HepG2 (cell line): ENCODE results near the gene PRR35. TPM values are rescaled to one million over a fixed set of nuclear protein-coding genes. Genes with fewer than 3 reads are reported as not detected.

ENCODE experiments used
- ATAC-seq: fragments of 200-7000 bp; cut with Tn5 transposase; 3 replicates; pipeline ENCODE4 v1.9.1; 2020; ENCODE audit warnings: mild to moderate bottlenecking, moderate library complexity
- BruUV-seq: library from RNA; stranded (reverse); fragments of 400-500 nt; replicated peaks from 2 replicates; lab custom pipeline; 2021; lab: Mats Ljungman, UMichigan
- CTCF ChIA-PET: fragments of 300-600 bp; formaldehyde crosslinking; extraction: SDS; loops from one replicate; lab custom pipeline; 2021; ENCODE audit warnings: low total read pairs, inconsistent platforms, low intra/inter-chr PET ratio; lab: Yijun Ruan, JAX
- POLR2A ChIA-PET: fragments of 350-600 bp; sonication (Branson Sonifier 250); formaldehyde crosslinking; loops from one replicate; lab custom pipeline; 2020; ENCODE audit warnings: antibody characterized with exemption, inconsistent platforms; lab: Yijun Ruan, JAX
- DNase-seq: peaks from one replicate; pipeline ENCODE4 v3.0.0-alpha.2; 2015; ENCODE audit warnings: low spot score
- FAIRE-seq: peaks from 3 replicates; lab custom pipeline; 2011; peaks lifted over from hg19 to GRCh38; lab: Jason Lieb, UNC
- H2AFZ ChIP-seq: one replicate; pipeline ENCODE4 v1.6.1; 2011; ENCODE audit warnings: low read length, inconsistent platforms
- H3K27ac ChIP-seq: fragments of 300-600 bp; 3 replicates; pipeline ENCODE4 v1.8.0; 2011; ENCODE audit warnings: mixed run types, mild to moderate bottlenecking, mixed read lengths, low read length, inconsistent platforms; ENCODE audit not compliant: insufficient read depth; ENCODE audit errors: extremely low read length
- H3K27me3 ChIP-seq, 2 experiments: fragments of 200-600 bp in 1 of 2; 2 replicates in 1 of 2; 3 replicates in 1 of 2; pipeline versions ENCODE4 v1.6.0 to v1.8.0; 2011; ENCODE audit warnings: low read length in 2 of 2, mild to moderate bottlenecking in 2 of 2, moderate library complexity in 2 of 2, inconsistent platforms in 1 of 2; ENCODE audit not compliant: insufficient read depth in 2 of 2, control insufficient read depth in 1 of 2
- H3K36me3 ChIP-seq, 2 experiments: fragments of 200-600 bp in 1 of 2; replicated peaks in 1 of 2; 2 replicates in 1 of 2; 3 replicates in 1 of 2; pipeline versions ENCODE4 v1.5.1 to v1.8.0; 2011; ENCODE audit warnings: low read length in 2 of 2, inconsistent platforms in 1 of 2; ENCODE audit not compliant: insufficient read depth in 2 of 2, control insufficient read depth in 1 of 2
- H3K4me1 ChIP-seq: 2 replicates; pipeline ENCODE4 v1.5.1; 2012; ENCODE audit warnings: low read length, inconsistent platforms; ENCODE audit not compliant: insufficient read depth
- H3K4me2 ChIP-seq: 2 replicates; pipeline ENCODE4 v1.6.0; 2011; ENCODE audit warnings: low read depth, low read length, inconsistent platforms
- H3K4me3 ChIP-seq, 3 experiments: fragments of 200-600 bp in 1 of 3; sonication (generic), shearing (Covaris generic) in 1 of 3; replicated peaks in 1 of 3; 2 replicates each; pipeline ENCODE4 v1.5.1; 2011 to 2016; ENCODE audit warnings: low read length in 3 of 3, inconsistent platforms in 2 of 3, low read depth in 2 of 3, mild to moderate bottlenecking in 2 of 3, control low read depth in 1 of 3, mixed read lengths in 1 of 3; ENCODE audit not compliant: insufficient read depth in 1 of 3
- H3K79me2 ChIP-seq: one replicate; pipeline ENCODE4 v1.6.1; 2011; ENCODE audit warnings: low read length, inconsistent platforms; ENCODE audit not compliant: insufficient read depth
- H3K9ac ChIP-seq: 2 replicates; pipeline ENCODE4 v1.6.0; 2011; ENCODE audit warnings: mild to moderate bottlenecking, low read depth, low read length, inconsistent platforms; ENCODE audit not compliant: insufficient read depth
- H3K9me3 ChIP-seq: 2 replicates; pipeline ENCODE4 v1.5.1; 2012; ENCODE audit warnings: mild to moderate bottlenecking, low read length
- H4K20me1 ChIP-seq: 2 replicates; pipeline ENCODE4 v1.6.0; 2011; ENCODE audit warnings: inconsistent platforms, mild to moderate bottlenecking, low read length, moderate library complexity; ENCODE audit not compliant: insufficient read depth
- AGO1 ChIP-seq: fragments of 200-400 bp; formaldehyde crosslinking; IDR thresholded peaks from 2 replicates; pipeline ENCODE4 v1.6.1; 2017; ENCODE audit warnings: mild to moderate bottlenecking, low read depth, low read length, moderate library complexity; ENCODE audit not compliant: poor library complexity, severe bottlenecking
- FOXA1 ChIP-seq, 2 experiments: fragments of 450-650 bp in 1 of 2; sonication (generic) in 1 of 2; formaldehyde crosslinking in 1 of 2; IDR thresholded peaks; 2 replicates each; pipeline versions ENCODE4 v1.4.0 to v1.6.1; 2016 to 2020; ENCODE audit warnings: missing genetic modification reagents in 1 of 2
- HIVEP1 ChIP-seq: sonication (generic); formaldehyde crosslinking; IDR thresholded peaks from 2 replicates; pipeline ENCODE4 v1.4.0; 2020; ENCODE audit warnings: mild to moderate bottlenecking, missing genetic modification reagents
- HNRNPL ChIP-seq: fragments of 200-400 bp; formaldehyde crosslinking; IDR thresholded peaks from 2 replicates; pipeline ENCODE4 v1.6.1; 2017; ENCODE audit warnings: mild to moderate bottlenecking, low read depth, low read length
- HOXA3 ChIP-seq: sonication (generic); formaldehyde crosslinking; IDR thresholded peaks from 2 replicates; pipeline ENCODE4 v1.5.0; 2020; ENCODE audit warnings: missing genetic modification reagents
- KLF9 ChIP-seq: IDR thresholded peaks from 2 replicates; pipeline ENCODE4 v1.6.1; 2016; ENCODE audit warnings: low read depth
- MED1 ChIP-seq: sonication (generic); formaldehyde crosslinking; IDR thresholded peaks from 2 replicates; pipeline ENCODE4 v1.4.0; 2020; ENCODE audit warnings: missing genetic modification reagents
- PAF1 ChIP-seq: IDR thresholded peaks from 2 replicates; pipeline ENCODE4 v1.6.1; 2016; ENCODE audit warnings: missing genetic modification reagents, missing compliant biosample characterization
- RAD51 ChIP-seq: fragments of 450-650 bp; IDR thresholded peaks from 2 replicates; pipeline ENCODE4 v1.6.1; 2016; ENCODE audit warnings: borderline replicate concordance
- RFXAP ChIP-seq: sonication (generic); formaldehyde crosslinking; IDR thresholded peaks from 2 replicates; pipeline ENCODE4 v1.4.0; 2020; ENCODE audit warnings: missing genetic modification reagents, borderline replicate concordance
- SNRNP70 ChIP-seq: fragments of 200-400 bp; formaldehyde crosslinking; IDR thresholded peaks from 2 replicates; pipeline ENCODE4 v1.6.1; 2017; ENCODE audit warnings: mild to moderate bottlenecking, low read depth, low read length, moderate library complexity
- ZFY ChIP-seq: sonication (generic); formaldehyde crosslinking; IDR thresholded peaks from 2 replicates; pipeline ENCODE4 v1.4.0; 2020; ENCODE audit warnings: missing genetic modification reagents
- ZNF274 ChIP-seq: sonication (generic); formaldehyde crosslinking; IDR thresholded peaks from 2 replicates; pipeline ENCODE4 v1.5.1; 2020; ENCODE audit warnings: mild to moderate bottlenecking, missing genetic modification reagents
- ZNF343 ChIP-seq: sonication (generic); formaldehyde crosslinking; IDR thresholded peaks from 2 replicates; pipeline ENCODE4 v1.4.0; 2020; ENCODE audit warnings: mild to moderate bottlenecking, missing genetic modification reagents
- ZSCAN21 ChIP-seq: sonication (generic); formaldehyde crosslinking; IDR thresholded peaks from 2 replicates; pipeline ENCODE4 v1.8.0; 2022; ENCODE audit warnings: mild to moderate bottlenecking, missing genetic modification reagents, moderate library complexity, borderline replicate concordance
- WGBS: methylation state at CpG from one replicate; pipeline ENCODE4 v1.1.6; 2017; ENCODE audit warnings: low lambda C conversion rate; 5-methylcytosine and 5-hydroxymethylcytosine counted together
- in situ Hi-C: cut with HindIII; loops from 2 replicates; pipeline ENCODE4 v1.10.0; 2017; ENCODE audit warnings: low pct_unique_long_range_greater_than_20kb; ENCODE audit not compliant: extremely low pct_ligation_motif_present
- intact Hi-C: fragments of 100-400 bp; cut with micrococcal nuclease; formaldehyde crosslinking; loops from one replicate; pipeline ENCODE4 v1.10.0; 2022; ENCODE audit not compliant: unreplicated experiment
- polyA plus RNA-seq, 8 experiments: library from polyadenylated mRNA; depleted of rRNA in 3 of 8; stranded (reverse) in 7 of 8; unstranded in 1 of 8; fragments of >200 nt; fragmentation: Illumina TruSeq in 4 of 8; extraction: Trizol in 4 of 8; gene quantifications; 2 replicates each; pipeline versions ENCODE4 v1.2.1 to v1.2.3, GENCODE V29; 2011 to 2016; ENCODE audit warnings: low read depth in 4 of 8, missing spikeins in 1 of 8, mixed read lengths in 1 of 8; ENCODE audit not compliant: insufficient read depth in 1 of 8
- total RNA-seq, 5 experiments: library from RNA; depleted of rRNA; stranded (reverse); fragments of >200 nt; fragmentation: Illumina TruSeq; extraction: Trizol; gene quantifications; 2 replicates each; pipeline ENCODE4 v1.2.3, GENCODE V29; 2016; ENCODE audit warnings: low read depth in 1 of 5
- TF ChIP-seq, protein P1 (sequence below): sonication (generic); formaldehyde crosslinking; IDR thresholded peaks from 2 replicates; pipeline ENCODE4 v1.5.0; 2020; ENCODE audit warnings: mild to moderate bottlenecking, missing genetic modification reagents, borderline replicate concordance
- TF ChIP-seq, protein P2 (sequence below): sonication (generic); formaldehyde crosslinking; IDR thresholded peaks from 2 replicates; pipeline ENCODE4 v1.4.0; 2020; ENCODE audit warnings: missing genetic modification reagents

PRR35 gene
- total and polyA plus RNA-seq, 2 of the 13 experiments (the other 11 are each of a cell fraction or from before 2014, with no cell fraction given) = 0.07 to 0.16 TPM

DNA sequence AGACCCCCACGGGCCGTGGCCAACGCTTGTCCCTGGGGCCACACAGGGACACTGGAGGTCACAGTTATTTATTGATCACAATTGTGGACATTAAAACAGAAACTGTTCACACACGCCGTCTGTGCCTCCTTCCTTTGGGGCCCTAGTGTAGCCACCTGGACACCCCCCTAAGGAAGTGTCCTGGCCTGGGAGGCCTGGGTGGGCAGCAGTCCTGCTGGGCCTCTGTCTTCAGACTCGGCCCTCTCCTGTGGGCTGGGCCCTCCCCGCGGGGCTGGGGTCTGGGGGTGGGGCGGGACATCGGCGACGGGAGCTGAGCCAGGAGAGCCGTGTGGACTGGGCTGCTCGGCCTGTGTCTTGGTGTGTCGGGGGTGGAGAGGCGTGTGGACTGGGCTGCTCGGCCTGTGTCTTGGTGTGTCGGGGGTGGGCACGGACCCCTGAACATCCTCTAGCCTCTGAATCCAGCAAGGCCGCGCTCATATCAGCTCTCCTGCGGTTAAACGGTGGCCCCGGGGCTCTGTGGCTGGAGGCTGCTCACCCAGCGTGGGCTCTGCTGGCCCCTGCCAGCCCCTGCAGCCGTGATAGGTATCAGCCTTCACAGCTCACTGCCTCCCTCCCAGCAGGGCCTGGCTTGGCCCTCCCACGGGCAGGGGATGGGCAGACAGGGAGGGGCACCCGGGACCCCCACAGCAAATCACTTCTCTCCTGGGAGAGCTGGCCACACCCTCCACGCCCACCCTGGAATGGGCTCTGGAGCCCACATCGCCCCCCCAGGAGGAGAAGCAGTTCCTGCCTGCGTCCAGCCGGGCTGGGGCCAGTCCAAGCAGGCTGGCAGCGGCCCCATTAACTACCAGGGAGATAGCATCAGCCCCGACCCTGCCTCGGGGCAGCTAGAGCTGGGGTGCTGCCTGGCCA, 5.5 kb downstream of the PRR35 start:
- in situ Hi-C loops = no loop called here
- TF ChIP-seq HNRNPL = no peak
- TF ChIP-seq KLF9 (CRISPR knock-in tag) = no peak
- no peak for TF ChIP-seq FOXA1 (IDR thresholded peaks at IDR 0.05)
- no peak for TF ChIP-seq FOXA1 (CRISPR knock-in tag; IDR thresholded peaks at IDR 0.05)
- TF ChIP-seq PAF1 (CRISPR knock-in tag) = no peak
- TF ChIP-seq HIVEP1 (CRISPR knock-in tag) = no peak
- TF ChIP-seq, protein P1, sequence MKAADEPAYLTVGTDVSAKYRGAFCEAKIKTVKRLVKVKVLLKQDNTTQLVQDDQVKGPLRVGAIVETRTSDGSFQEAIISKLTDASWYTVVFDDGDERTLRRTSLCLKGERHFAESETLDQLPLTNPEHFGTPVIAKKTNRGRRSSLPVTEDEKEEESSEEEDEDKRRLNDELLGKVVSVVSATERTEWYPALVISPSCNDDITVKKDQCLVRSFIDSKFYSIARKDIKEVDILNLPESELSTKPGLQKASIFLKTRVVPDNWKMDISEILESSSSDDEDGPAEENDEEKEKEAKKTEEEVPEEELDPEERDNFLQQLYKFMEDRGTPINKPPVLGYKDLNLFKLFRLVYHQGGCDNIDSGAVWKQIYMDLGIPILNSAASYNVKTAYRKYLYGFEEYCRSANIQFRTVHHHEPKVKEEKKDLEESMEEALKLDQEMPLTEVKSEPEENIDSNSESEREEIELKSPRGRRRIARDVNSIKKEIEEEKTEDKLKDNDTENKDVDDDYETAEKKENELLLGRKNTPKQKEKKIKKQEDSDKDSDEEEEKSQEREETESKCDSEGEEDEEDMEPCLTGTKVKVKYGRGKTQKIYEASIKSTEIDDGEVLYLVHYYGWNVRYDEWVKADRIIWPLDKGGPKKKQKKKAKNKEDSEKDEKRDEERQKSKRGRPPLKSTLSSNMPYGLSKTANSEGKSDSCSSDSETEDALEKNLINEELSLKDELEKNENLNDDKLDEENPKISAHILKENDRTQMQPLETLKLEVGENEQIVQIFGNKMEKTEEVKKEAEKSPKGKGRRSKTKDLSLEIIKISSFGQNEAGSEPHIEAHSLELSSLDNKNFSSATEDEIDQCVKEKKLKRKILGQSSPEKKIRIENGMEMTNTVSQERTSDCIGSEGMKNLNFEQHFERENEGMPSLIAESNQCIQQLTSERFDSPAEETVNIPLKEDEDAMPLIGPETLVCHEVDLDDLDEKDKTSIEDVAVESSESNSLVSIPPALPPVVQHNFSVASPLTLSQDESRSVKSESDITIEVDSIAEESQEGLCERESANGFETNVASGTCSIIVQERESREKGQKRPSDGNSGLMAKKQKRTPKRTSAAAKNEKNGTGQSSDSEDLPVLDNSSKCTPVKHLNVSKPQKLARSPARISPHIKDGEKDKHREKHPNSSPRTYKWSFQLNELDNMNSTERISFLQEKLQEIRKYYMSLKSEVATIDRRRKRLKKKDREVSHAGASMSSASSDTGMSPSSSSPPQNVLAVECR (CRISPR knock-in tag) = 0 out of 2 replicates have a peak, but pooled peaks have one; percentile 11
- 0 out of 2 replicates have a peak, but pooled peaks have one; percentile 13 for TF ChIP-seq MED1 (CRISPR knock-in tag)
- TF ChIP-seq, protein P2, sequence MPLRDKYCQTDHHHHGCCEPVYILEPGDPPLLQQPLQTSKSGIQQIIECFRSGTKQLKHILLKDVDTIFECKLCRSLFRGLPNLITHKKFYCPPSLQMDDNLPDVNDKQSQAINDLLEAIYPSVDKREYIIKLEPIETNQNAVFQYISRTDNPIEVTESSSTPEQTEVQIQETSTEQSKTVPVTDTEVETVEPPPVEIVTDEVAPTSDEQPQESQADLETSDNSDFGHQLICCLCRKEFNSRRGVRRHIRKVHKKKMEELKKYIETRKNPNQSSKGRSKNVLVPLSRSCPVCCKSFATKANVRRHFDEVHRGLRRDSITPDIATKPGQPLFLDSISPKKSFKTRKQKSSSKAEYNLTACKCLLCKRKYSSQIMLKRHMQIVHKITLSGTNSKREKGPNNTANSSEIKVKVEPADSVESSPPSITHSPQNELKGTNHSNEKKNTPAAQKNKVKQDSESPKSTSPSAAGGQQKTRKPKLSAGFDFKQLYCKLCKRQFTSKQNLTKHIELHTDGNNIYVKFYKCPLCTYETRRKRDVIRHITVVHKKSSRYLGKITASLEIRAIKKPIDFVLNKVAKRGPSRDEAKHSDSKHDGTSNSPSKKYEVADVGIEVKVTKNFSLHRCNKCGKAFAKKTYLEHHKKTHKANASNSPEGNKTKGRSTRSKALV (CRISPR knock-in tag) = 0 out of 2 replicates have a peak, but pooled peaks have one; percentile 27
- TF ChIP-seq RFXAP (CRISPR knock-in tag) = 0 out of 2 replicates have a peak, but pooled peaks have one; percentile 18
- TF ChIP-seq ZSCAN21 (CRISPR knock-in tag) = no peak
- no peak for TF ChIP-seq HOXA3 (CRISPR knock-in tag)
- peak; percentile 18; the same call in 1 of the 2 replicates for TF ChIP-seq ZFY (CRISPR knock-in tag)
- no peak for TF ChIP-seq SNRNP70
- no peak for TF ChIP-seq ZNF274 (CRISPR knock-in tag)
- no peak for TF ChIP-seq RAD51
- TF ChIP-seq AGO1 = peak; percentile 12
- TF ChIP-seq ZNF343 (CRISPR knock-in tag) = no peak

More for the DNA sequence above, 5.5 kb downstream of the PRR35 start:
- Histone ChIP-seq H3K4me3 (peak overlapping the region; percentile 55 to 92 (median 65)), H3K36me3 (no peaks in the 10 kb centered on the region), H3K27ac (no peak overlapping the region), H3K9me3 (no peaks in the 10 kb centered on the region), H3K4me1 (peaks cover 69% of the 10 kb centered on the region), H3K9ac (peak overlapping the region; percentile 18; the same call in 1 of the 2 replicates), H3K4me2 (peak overlapping the region; percentile 91), H3K27me3 (peaks cover 16 to 52% of the 10 kb centered on the region in 2 experiments), H4K20me1 (no peaks in the 10 kb centered on the region), H3K79me2 (peaks cover 4% of the 10 kb centered on the region), H2AFZ (no peak overlapping the region)
- 13% methylated on average over 10 of the region's 35 CpGs for WGBS
- ChIA-PET CTCF (no interaction called here), POLR2A (no interaction called here)
- BruUV-seq = no TSS peak
- ATAC-seq (peak; percentile 5; the same call in 1 of the 3 replicates), FAIRE-seq (no peak), DNase-seq (no peak)
- intact Hi-C loops = loop anchor here (5.0 kb wide), 1 partner anchor 33 kb away; no protein-coding TSS in a partner anchor
